GM12878 (cell line): Measurements from ENCODE around the gene MRPL42. TPM values are rescaled to one million over a fixed set of nuclear protein-coding genes. Genes with fewer than 3 reads are reported as not detected.

Source experiments
- BACH1 ChIP-seq: fragments of 450-650 bp; IDR thresholded peaks from 2 replicates; pipeline ENCODE4 v1.6.1; 2017; ENCODE audit warnings: mild to moderate bottlenecking, borderline replicate concordance
- CBX5 ChIP-seq: sonication (generic); IDR thresholded peaks from 2 replicates; pipeline ENCODE4 v1.6.1; 2016; ENCODE audit warnings: low read depth, moderate library complexity, mild to moderate bottlenecking, inconsistent platforms
- CHD1 ChIP-seq: IDR thresholded peaks from 2 replicates; pipeline ENCODE4 v1.6.1; 2012; ENCODE audit warnings: low read depth, low read length, improper control_type of control experiment
- FOXK2 ChIP-seq: fragments of 450-650 bp; IDR thresholded peaks from 2 replicates; pipeline ENCODE4 v1.6.1; 2017; ENCODE audit warnings: mild to moderate bottlenecking, moderate library complexity
- HDAC2 ChIP-seq: fragments of 200-600 bp; sonication (generic); IDR thresholded peaks from 2 replicates; pipeline ENCODE4 v1.6.1; 2017
- IRF5 ChIP-seq: fragments of 450-650 bp; IDR thresholded peaks from 2 replicates; pipeline ENCODE4 v1.6.1; 2017; ENCODE audit warnings: borderline replicate concordance
- JUNB ChIP-seq: IDR thresholded peaks from 2 replicates; pipeline ENCODE4 v1.6.1; 2016; ENCODE audit warnings: antibody characterized with exemption, mild to moderate bottlenecking
- NFXL1 ChIP-seq: fragments of 450-650 bp; IDR thresholded peaks from 2 replicates; pipeline ENCODE4 v1.6.1; 2017; ENCODE audit warnings: antibody characterized with exemption, mild to moderate bottlenecking, borderline replicate concordance
- NR2C2 ChIP-seq: IDR thresholded peaks from 2 replicates; pipeline ENCODE4 v1.6.1; 2011; ENCODE audit warnings: borderline replicate concordance, low read depth; ENCODE audit not compliant: control insufficient read depth, insufficient read length
- POLR2AphosphoS2 ChIP-seq: IDR thresholded peaks from 2 replicates; pipeline ENCODE4 v1.6.1; 2011; ENCODE audit warnings: low read depth, mild to moderate bottlenecking, low read length, improper control_type of control experiment, moderate library complexity
- RB1 ChIP-seq: fragments of 450-650 bp; formaldehyde crosslinking; IDR thresholded peaks from 2 replicates; pipeline ENCODE4 v1.6.1; 2017; ENCODE audit warnings: mild to moderate bottlenecking, borderline replicate concordance
- SMAD1 ChIP-seq: fragments of 450-650 bp; IDR thresholded peaks from 2 replicates; pipeline ENCODE4 v1.6.1; 2018; ENCODE audit warnings: mild to moderate bottlenecking, low read depth; ENCODE audit not compliant: partially characterized antibody
- SMARCA5 ChIP-seq: fragments of 450-650 bp; IDR thresholded peaks from 2 replicates; pipeline ENCODE4 v1.6.1; 2017; ENCODE audit warnings: mild to moderate bottlenecking
- ZNF622 ChIP-seq: fragments of 450-650 bp; IDR thresholded peaks from 2 replicates; pipeline ENCODE4 v1.6.1; 2017; ENCODE audit warnings: mild to moderate bottlenecking, inconsistent platforms
- ZZZ3 ChIP-seq: IDR thresholded peaks from 2 replicates; pipeline ENCODE4 v1.6.1; 2011; ENCODE audit warnings: low read depth; ENCODE audit not compliant: control insufficient read depth, insufficient read length
- polyA plus RNA-seq, 11 experiments: library from polyadenylated mRNA; depleted of rRNA in 4 of 11; unstranded in 6 of 11; stranded (reverse) in 5 of 11; fragments of >200 nt; fragmentation: Nextera tagmentation in 4 of 11; fragmentation: Illumina TruSeq in 1 of 11; extraction: Ambion mirVana in 4 of 11; extraction: Trizol in 1 of 11; gene quantifications; 1 replicate in 1 of 11; 2 replicates in 10 of 11; pipeline versions ENCODE4 v1.2.1 to v1.2.3, GENCODE V29; 2011 to 2016; ENCODE audit warnings: inconsistent platforms in 2 of 11, missing spikeins in 2 of 11, low read depth in 1 of 11
- total RNA-seq, 4 experiments: library from RNA; depleted of rRNA in 3 of 4; stranded (reverse); fragments of >200 nt in 3 of 4; fragmentation: Illumina TruSeq in 1 of 4; extraction: Trizol in 1 of 4; gene quantifications; 2 replicates each; pipeline versions ENCODE4 v1.2.1 to v1.2.3, GENCODE V29; 2013 to 2021

Gene MRPL42
- total and polyA plus RNA-seq, 10 of the 15 experiments (the other 5 are each of a cell fraction or from before 2014, with no cell fraction given) = 65.1 to 427 (median 126) TPM

DNA sequence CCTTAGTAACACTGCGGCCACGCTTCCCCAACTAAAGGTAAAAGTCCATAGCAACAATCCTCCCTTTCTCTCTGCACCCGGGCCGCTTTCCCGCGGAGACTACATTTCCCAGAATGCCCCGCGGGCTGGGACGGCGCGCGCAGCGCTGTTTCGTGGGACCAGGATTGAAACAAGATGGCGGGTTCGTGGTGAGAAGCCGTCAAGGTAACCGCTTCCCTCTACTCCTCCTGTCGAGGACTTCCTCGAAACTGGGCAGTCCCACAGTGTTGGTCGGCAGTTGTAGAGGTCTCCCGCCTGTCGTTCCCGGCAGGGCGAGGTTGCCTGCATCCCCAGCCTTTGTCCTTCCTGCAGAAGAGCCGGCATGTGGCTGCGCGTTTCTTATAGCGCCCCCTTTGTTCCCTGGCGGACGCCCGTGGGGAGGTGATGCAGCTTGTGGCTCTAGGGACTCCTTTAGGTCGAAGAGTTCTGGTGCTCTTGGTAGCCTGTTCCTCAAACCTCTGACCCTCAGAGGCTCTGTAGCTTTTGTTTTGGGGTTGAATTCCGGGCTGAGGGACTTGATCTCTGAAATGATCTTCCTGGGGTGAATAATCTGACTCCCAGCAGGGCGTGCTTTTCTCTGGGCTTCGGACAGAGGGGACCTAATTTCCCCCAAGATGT is at the start of gene MRPL42 (continued):
- TF ChIP-seq NR2C2 (no peak), ZNF622 (no peak), FOXK2 (no peak), SMAD1 (no peak), BACH1 (peak; percentile 73), JUNB (no peak), CHD1 (no peak), POLR2AphosphoS2 (no peak; the same call in 1 of the 2 replicates), NFXL1 (no peak), RB1 (peak; percentile 96; the same call in 1 of the 2 replicates), SMARCA5 (peak; percentile 96; the same call in 1 of the 2 replicates), HDAC2 (no peak), CBX5 (no peak), IRF5 (no peak), ZZZ3 (no peak)
- TF ChIP-seq, all 136 proteins: peak for 58
